HG03139 (cell line): ENCODE measurements around the gene APLP1.
"Not testable (repeated sequence)": the region's sequence is repeated elsewhere in the genome, so short reads cannot be mapped to it uniquely, and the experiment has no call there.

ENCODE experiments used
- ATAC-seq: cut with Tn5 transposase; IDR thresholded peaks from one replicate; pipeline ENCODE4 v1.9.1; 2021; ENCODE audit not compliant: unreplicated experiment

APLP1 gene

DNA sequence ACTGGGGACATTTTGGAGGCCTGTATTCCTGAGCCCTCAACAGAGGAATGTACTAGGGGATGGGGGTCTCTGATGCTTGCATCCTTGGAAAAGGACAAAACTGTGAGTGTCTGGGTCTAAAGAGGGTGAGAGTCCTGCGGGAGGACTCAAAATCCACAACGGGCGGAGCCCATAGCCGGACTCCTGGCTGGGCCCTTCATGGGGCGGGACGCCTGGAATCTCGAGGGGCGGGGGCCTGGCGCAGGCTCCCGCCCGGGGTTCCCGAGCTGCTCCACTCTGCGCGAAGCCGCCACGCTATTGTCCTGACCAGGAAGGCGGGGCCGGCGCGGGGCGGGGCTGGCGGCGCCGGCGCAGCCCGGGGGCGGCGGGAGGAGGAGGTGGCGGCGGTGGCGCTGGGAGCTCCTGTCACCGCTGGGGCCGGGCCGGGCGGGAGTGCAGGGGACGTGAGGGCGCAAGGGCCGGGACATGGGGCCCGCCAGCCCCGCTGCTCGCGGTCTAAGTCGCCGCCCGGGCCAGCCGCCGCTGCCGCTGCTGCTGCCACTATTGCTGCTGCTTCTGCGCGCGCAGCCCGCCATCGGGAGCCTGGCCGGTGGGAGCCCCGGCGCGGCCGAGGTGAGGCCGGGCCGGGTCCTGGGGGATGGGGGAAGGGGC lies at the start of gene APLP1:
Gene APLP1, plus strand, starts transcription at position 403 of the 651 bp plus-strand sequence. Its CDS starts 63 bp downstream, at position 466.
- ATAC-seq = no peak

DNA sequence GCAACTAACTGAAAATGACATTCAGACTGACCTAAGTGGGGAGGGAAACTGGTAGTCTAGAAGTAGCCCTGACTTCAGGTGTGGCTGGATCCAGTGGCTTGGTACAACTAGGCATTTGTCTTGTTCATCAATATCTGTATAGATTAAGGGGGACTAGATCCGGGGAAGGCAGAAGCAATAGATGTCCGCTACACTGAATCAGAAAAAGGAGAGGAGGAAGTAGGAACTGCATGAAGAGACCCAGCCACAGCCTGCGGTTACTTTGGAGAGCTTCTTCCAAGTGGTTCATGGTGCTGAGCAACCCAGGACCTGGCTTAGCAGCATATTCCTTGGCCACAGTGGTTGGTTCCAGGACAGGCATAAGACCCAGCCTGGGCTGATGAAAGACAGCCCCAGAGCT lies 45.8 kb upstream of the APLP1 start:
- ATAC-seq = no peak

DNA sequence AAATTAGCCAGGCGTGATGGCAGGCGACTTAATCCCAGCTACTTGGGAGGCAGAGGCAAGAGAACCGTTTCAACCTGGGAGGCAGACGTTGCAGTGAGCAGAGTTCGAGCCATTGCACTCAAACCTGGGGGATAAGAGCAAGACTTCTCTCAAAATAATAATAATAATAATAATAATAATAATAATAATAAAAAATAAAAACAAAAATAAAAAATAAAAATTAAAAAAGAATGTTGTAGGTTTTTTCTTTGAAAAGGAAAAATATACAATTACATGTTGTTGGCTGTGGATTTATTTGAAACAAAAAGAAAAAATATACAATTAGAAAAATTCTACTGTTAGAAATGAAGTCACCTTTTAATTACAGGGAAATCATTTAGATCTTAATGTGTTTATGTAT lies 44.2 kb upstream of the APLP1 start:
- ATAC-seq = no peak

DNA sequence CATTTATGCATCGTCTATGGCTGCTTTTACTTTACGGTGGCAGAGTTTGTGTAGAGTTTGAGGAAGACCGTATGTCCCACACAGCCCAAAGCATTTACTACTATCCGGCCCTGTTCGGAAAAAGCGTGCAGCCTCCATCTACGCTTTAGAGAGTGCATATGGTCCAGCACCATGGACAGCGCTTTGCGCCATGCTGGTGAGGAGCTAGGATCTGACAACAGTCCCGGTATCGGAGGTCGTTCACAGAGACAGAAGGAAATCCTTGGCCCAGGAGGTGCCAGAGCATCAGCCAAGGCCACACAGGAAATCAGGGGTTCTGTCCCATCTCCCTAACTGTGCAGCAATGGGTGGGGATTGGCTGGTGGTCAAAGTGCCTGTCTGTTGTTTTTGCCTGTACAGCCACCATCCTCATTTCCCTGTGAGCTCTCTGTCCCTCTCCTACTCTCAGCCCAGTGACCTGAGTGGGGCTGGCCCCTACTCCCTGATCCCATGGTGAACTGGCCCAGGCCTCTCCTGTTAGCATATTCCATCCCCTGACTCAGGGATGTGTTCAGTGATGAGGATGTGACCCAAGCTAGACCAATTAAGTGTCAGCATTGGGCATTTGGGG lies 39.6 kb upstream of the APLP1 start:
- ATAC-seq = no peak

DNA sequence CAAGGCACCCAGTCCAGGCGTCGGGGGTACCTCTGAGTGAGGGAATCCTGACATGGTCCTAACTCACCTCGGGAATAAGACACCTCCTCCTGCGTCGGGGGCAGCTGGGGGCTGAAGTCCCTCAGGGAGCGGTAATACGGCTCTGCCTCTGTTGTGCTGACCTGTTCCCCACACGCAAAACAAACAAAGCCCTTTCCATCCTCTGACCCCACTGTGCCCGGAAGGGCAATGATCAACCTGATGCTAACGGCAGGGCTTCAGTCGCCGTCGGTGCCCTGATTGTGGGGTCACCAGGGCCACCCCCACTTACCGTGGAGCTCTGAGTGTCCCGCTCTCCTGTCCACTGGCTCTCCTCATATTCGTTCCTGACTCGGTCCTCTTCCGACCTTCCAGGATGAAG lies 37.4 kb upstream of the APLP1 start:
- no peak for ATAC-seq

DNA sequence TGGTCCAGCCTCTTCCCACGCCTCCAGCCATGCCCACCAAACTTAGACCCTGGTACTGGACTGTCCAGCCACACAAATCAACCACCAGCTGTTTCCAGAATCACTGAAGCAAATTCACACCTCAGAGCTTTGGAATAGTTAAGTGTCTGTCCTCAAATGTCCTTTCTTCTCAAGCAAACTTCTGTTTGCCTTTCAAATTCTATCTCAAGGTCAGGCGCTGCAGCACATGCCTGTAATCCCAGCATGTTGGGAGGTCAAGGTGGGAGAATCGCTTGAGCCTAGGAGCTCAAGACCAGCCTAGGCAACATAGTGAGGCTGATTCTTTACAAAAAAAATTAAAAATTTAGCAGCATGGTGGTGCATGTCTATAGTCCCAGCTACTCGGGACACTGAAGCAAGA lies 36.3 kb upstream of the APLP1 start:
- ATAC-seq = no peak

DNA sequence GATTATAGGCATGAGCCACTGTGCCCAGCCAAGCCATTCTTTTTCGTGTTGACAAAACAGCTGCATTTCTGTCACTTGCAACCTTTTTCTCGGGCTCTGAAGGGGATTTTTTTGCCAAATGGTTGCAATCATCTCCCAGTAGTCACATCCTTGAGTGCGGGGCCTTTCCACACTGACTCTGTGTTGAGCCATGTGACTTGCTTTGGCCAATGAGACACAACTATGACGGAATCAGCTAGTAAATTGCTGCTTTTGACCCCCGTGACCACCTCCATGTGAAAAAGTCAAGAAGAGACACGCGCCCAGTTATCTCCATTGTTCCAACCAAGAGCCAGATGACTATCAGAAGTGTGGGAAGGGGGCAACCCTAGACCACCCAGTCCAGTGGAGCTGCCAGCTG lies 34.4 kb upstream of the APLP1 start:
- ATAC-seq = no peak

DNA sequence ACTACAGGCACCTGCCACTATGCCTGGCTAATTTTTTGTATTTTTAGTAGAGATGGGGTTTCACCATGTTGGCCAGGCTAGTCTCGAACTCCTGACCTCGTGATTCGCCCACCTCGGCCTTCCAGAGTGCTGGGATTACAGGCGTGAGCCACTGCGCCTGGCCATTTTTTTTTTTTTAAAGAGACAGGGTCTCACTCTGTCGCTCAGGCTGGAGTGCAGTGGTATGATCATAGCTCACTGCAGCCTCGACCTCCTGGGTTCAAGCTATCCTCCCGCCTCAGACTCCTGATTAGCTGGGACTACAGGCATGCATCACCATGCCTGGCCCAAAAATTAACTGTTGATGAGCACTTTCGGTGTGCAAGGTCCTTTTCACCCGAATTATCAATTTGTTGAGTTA lies 32.3 kb upstream of the APLP1 start:
- ATAC-seq = not testable (repeated sequence)

DNA sequence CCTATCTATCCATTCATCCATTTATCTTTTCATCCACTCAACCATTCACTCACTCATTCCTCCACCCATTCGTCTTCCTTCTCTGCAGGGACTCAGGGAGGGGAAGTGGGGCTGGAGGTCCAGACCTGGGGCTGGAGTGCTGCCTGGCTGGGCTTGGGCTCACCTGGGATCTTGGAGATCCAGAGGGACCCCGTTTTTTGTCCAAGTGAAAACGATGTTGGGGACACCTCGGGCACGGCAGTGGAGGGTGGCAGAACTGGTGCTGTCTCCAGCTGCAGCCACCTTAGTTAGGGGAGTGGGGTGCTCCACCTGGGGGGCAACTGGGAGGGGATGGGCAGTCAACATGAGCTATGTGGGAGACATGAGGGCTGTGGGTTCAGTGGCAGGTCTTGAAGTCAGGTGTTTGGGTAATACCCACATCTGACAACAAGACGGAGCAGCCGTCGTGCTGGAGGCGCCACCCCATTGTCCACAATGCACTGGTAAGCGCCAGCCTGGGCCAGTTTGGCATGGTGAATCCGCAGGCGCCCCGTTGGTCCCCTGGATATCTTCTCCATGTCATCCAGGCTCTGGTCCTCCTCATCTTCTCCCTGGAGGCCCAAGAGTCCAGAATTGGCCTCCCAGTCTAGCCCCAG lies 26.3 kb upstream of the APLP1 start:
- no peak for ATAC-seq

DNA sequence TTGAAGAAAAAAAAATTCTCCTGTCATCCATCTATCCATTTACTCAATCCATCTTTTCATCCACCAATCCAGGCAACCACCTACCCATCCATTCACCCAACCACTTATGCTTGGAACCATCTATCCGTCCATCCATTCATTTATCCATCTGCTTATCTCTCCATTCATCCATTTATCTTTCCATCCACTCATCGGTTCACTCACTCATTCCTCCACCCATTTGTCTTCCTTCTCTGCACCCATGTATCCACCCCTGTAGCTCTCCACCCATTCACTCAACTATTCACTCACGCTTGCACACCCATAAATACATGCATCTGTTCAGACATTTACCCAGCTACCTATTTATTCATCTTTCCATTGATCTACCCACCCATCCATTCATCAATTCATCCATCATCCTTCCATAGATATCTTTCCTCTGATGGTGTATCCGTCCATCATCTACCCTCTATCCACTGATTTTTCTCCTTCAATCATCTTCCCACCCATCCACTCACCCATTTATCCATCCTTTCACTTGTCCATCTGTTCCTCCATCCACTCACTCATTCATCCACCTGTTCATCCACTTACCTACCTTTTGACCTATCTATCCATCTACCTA lies 25.6 kb upstream of the APLP1 start:
- no peak for ATAC-seq

DNA sequence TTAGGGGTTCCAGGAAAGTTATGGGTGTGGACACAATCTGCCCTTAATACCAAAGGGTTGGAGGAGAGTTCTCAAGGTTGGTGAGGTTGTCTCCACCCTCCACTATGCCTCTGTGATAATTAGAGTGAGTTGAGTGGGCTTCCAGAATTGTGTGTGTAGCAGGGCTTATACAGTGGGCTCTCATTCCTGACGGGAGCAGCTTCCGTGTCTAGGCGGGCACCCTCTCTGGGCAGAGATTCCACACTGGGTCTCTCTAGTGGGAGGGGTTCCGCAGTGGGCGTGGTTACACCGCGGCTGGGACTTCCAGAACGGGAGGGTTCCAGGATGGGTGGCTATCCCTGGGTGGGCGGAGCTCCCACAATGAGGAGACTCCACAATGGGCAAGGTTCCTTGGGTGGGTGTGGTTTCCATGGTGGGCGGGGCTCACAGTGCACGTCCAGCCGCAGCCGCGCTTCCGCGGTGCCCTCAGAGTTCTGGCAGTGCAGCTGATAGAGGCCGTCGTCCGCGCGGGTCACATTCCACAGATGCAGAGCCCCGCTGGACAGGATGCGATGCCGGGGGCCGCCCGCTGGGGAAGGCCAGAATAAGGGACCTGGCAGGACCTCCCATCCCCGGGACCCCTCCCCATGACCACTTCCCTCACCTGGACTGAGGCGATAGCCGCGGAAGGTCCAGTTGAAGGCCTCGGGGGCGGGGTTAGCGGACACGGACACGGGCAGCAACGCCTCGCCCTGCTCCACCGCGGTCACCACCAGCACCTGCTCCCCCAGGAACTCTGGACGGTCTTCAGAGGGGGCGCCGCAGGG lies 24.5 kb upstream of the APLP1 start:
- ATAC-seq = no peak

DNA sequence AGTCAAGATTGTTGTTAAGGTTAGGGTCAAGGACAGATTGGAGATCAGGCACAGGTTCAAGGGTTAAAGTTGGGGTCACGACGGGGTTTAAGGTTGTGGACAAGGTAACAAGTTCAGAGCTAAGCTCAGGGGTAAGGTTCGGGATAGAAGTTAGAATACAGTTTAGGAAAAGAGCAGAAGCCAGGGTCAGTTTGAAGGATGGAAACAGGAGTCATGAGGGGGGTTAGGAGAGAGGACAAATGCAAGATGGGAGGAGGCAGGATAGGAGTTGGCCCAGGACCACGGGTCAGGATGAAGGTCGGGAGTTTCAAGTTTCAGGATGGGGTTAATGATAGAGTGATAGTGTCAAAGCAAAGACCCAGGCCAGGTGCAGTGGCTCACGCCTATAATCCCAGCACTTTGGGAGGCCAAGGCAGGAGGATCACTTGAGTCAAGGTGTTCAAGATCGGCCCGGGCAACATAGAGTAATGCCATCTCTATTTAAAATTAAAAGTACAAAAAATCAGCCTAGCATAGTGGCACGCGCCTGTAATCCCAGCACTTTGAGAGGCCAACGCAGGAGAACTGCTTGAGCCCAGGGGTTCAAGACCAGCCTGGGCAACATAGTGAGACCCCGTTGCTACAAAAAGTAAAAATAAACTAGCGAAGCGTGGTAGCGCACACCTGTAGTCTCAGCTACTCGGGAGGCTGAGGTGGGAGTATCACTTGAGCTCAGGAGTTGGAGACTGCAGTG lies 23.7 kb upstream of the APLP1 start:
- ATAC-seq = no peak

DNA sequence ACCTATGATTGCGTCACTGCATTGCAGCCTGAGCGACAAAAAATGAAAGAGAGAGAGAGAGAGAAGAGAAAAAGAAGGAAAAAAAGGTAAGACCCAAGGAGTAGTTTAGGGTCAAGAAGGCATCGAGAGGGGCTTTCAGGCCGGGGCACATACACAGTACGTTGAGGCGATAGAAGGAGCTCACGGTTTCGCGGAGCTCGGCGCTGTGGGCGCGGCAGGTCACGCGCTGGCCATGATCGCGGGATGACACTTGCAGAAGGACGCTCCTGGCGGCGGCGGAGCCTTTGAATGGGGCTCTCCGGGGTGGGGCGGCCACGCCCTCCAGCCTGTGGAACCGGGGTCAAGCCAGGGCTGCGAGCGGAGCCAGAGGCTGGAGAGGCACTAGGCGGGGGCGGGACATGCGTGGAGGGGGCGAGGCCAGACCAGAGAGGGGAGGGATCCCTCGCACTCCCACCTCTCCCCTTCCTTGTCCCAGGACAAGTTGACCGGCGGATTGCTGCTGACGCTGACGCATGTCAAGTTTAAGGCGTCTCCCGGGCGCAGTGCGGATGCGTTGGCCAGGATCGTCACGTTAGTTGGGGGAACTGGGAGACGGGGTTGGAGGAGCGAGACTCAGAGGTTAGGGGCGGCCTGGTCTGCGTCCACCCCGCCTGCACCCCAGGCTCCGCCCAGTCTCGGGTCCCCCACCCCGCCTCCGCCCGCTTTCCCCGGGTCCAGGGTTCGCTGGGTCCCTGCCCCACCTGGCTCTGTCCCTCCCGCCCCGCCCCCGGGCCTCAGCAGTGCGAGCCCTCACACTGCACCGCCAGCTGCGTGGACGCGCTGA lies 22.9 kb upstream of the APLP1 start:
- no peak for ATAC-seq

DNA sequence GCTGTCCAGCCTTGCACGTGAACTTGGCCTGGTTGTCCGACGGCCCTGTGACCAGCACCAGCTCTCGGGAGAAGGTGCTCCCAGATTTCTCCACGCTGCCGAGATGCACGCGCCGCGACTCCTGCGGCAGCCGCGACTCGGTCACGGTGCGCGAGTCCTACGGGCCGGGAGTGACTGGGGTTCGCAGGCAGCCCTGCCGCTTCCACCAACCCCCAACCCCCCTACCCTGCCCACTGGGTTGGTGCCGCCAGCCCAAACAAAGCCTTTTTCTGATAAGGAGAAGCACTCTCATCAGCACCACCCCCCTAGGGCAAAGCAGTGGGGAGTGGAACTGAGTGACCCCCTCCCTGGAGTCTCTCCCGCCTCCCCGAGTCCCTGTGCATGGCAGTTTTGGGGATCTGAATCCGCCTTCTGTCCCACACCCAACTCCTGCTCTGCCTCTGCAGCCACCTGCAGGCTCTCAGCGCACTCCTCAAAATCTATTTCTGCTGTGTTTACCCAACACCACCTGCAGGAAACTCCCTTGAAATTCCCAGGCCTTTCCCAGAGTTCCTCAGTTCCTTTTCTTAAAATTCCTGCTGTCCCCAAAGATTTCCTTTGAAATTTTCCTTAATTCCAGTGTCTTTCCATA lies 22.2 kb upstream of the APLP1 start:
- no peak for ATAC-seq

DNA sequence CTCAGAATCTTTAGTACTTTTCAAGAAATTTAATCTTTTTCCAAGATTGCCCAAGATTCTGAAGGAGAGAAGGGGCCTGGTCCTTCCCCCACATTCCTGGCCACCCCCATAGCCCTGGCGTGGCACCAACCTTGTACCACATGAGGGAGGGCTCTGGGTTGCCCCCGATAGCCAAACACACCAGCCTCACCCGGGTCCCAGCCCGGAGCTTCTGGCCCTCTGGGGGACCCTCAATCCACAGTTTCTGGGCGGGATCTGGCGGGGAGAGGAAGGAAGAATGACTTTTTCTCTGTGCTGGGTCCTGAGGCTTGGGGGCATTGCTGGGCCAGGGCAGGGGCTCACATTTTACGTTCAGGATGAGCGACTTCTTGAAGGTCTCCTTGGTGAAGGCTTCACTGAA lies 20.5 kb upstream of the APLP1 start:
- ATAC-seq = no peak

DNA sequence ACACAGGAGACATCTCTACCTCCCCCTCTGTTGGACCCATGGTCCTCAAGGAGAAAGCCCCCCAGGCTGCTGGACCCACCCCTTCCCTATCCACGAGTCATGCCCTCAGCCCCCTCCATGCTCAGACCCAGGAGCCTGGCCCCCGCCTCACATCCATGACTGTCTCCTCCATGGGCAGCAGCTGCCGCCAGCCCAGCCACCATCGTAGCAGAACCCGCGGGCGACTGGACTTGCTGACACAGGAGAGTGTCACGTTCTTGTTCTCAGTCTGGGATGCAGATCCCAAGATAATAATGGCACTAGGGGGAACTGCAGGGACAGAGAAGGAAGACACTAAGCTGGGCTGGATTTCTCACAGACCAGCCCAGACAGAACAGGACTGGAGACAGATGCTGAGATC lies 19.9 kb upstream of the APLP1 start:
- no peak for ATAC-seq

DNA sequence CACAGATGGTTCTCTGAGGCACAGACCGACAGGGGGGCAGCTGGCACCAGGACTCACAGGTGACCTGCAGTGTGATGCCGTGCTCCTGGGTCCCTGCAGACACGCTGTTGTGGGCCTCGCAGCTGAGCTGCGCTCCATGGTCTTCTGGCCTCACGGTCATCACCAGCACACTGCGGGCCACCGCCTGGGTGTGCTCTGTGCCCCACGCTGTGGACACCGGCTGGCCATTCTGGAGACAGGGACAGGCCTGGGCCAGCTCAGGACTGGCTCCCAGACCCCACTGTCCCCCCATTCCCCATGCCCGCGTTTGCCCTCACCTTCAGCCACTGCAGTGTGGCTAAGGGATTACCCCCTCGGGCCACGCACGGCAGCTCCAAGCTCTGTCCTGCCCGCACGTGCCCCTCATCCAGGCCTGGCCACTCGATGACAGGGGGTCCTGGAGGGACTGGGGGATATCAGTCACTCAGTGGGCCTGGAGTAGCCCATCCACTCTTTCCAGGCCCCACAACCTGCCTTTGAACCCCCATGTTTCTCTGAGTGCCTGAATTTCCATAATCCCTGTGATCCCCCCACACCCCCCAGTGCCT lies 19.4 kb upstream of the APLP1 start:
- no peak for ATAC-seq

DNA sequence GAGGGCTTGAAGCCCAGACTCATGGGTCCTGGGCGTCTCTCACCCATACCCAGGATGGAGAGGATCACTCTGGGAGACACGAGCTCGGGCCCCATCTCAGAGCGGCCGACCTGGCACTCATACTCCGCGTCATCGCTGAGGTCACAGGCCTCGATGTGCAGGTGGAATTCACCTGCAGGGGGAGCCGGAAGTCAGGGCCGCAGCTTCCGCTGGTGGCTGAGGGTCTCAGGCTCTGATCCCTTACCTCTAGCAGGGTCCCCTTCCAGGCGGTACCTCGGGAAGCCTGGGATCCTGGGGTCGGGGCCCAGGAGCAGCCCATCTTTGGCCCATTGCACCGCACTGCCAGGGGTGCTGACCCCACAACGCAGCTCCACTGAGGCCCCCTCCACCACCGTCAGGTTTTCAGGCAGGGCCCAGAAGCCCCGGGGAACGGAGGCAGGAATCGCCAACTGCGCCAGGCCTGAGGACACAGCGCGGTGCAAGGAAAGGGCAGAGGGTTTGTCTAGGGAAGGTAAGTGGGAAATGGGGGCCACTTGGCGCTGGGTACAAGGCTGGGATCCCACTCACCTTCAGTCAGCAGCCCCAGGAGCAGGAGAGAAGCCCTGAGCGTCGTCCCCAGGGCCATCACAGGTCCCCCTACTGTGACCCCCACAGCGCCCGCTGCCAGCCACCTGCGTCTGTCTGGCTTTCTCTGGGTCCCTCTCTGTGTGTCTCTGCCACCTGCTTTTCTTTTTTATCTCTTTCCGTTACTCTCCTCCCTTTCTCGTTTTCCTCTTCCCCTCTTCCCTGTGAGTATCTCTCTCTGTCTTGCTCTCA lies 17.0 kb upstream of the APLP1 start:
- no peak for ATAC-seq
